WTC11 (cell line): ENCODE data around the gene KCND2. TPM values are rescaled to one million over a fixed set of nuclear protein-coding genes. Genes with fewer than 3 reads are reported as not detected.

Experiments used
- ATAC-seq: fragments of 200-7000 bp; cut with Tn5 transposase; 2 replicates; pipeline ENCODE4 v1.10.0; 2021; ENCODE audit warnings: mild to moderate bottlenecking, moderate library complexity
- CTCF ChIA-PET: fragments of 300-600 bp; sonication (Branson Sonifier 250); formaldehyde crosslinking; loops from one replicate; lab custom pipeline; 2021; ENCODE audit warnings: antibody characterized with exemption; lab: Charles Lee
- POLR2A ChIA-PET: fragments of 350-600 bp; sonication (Branson Sonifier 250); formaldehyde crosslinking; loops from one replicate; lab custom pipeline; 2021; ENCODE audit warnings: antibody characterized with exemption; lab: Charles Lee
- DNase-seq: peaks from one replicate; pipeline ENCODE4 v3.0.0; 2021; ENCODE audit warnings: low spot score
- H3K27ac Mint-ChIP-seq: 2 replicates; pipeline ENCODE4 v1.8.0; 2021; ENCODE audit warnings: mixed read lengths
- H3K27me3 Mint-ChIP-seq: 2 replicates; pipeline ENCODE4 v1.8.0; 2021; ENCODE audit warnings: low read depth, mild to moderate bottlenecking, moderate library complexity, mixed read lengths
- H3K36me3 Mint-ChIP-seq: 2 replicates; pipeline ENCODE4 v1.8.0; 2021; ENCODE audit warnings: mixed read lengths
- H3K4me1 Mint-ChIP-seq: 2 replicates; pipeline ENCODE4 v1.8.0; 2022; ENCODE audit warnings: mixed read lengths
- H3K4me3 Mint-ChIP-seq: 2 replicates; pipeline ENCODE4 v1.8.0; 2021; ENCODE audit warnings: mild to moderate bottlenecking, moderate library complexity, mixed read lengths
- H3K9me3 Mint-ChIP-seq: 2 replicates; pipeline ENCODE4 v1.8.0; 2021; ENCODE audit warnings: mixed read lengths
- AR ChIP-seq: fragments of 250-450 bp; sonication (Bioruptor Pico); IDR thresholded peaks from 2 replicates; pipeline ENCODE4 v1.9.0; 2021; ENCODE audit warnings: mild to moderate bottlenecking
- ATF1 ChIP-seq: sonication (generic); formaldehyde crosslinking; IDR thresholded peaks from 2 replicates; pipeline ENCODE4 v1.8.1; 2023; ENCODE audit warnings: mild to moderate bottlenecking, moderate library complexity, missing genetic modification reagents
- CREM ChIP-seq: sonication (generic); formaldehyde crosslinking; IDR thresholded peaks from 2 replicates; pipeline ENCODE4 v1.8.1; 2022; ENCODE audit warnings: mild to moderate bottlenecking, missing genetic modification reagents, moderate library complexity
- ESRRA ChIP-seq: sonication (generic); formaldehyde crosslinking; IDR thresholded peaks from 2 replicates; pipeline ENCODE4 v1.8.1; 2022; ENCODE audit warnings: mild to moderate bottlenecking, missing genetic modification reagents, borderline replicate concordance
- FOXJ3 ChIP-seq: sonication (generic); formaldehyde crosslinking; IDR thresholded peaks from 2 replicates; pipeline ENCODE4 v1.9.0; 2021; ENCODE audit warnings: missing genetic modification reagents, mild to moderate bottlenecking, borderline replicate concordance
- FOXK1 ChIP-seq: sonication (generic); formaldehyde crosslinking; IDR thresholded peaks from 2 replicates; pipeline ENCODE4 v1.8.0; 2022; ENCODE audit warnings: mild to moderate bottlenecking, moderate library complexity, missing genetic modification reagents
- IRF2 ChIP-seq: sonication (generic); formaldehyde crosslinking; IDR thresholded peaks from 2 replicates; pipeline ENCODE4 v1.8.0; 2022; ENCODE audit warnings: low read depth, missing genetic modification reagents, borderline replicate concordance
- NFATC4 ChIP-seq: fragments of 250-450 bp; sonication (Bioruptor Pico); IDR thresholded peaks from 2 replicates; pipeline ENCODE4 v1.9.0; 2021; ENCODE audit warnings: mild to moderate bottlenecking
- NFYB ChIP-seq: sonication (generic); formaldehyde crosslinking; conservative IDR thresholded peaks from 2 replicates; pipeline ENCODE4 v1.8.0; 2022; ENCODE audit warnings: low read depth, missing genetic modification reagents
- OVOL2 ChIP-seq: fragments of 250-450 bp; sonication (Bioruptor Pico); IDR thresholded peaks from 2 replicates; pipeline ENCODE4 v1.9.0; 2021; ENCODE audit warnings: mild to moderate bottlenecking, borderline replicate concordance
- PRDM15 ChIP-seq: sonication (generic); formaldehyde crosslinking; IDR thresholded peaks from 2 replicates; pipeline ENCODE4 v1.8.0; 2022; ENCODE audit warnings: missing genetic modification reagents
- PRRX2 ChIP-seq: fragments of 250-450 bp; sonication (Bioruptor Pico); IDR thresholded peaks from 2 replicates; pipeline ENCODE4 v1.8.0; 2021; ENCODE audit warnings: mild to moderate bottlenecking
- RORB ChIP-seq: fragments of 250-450 bp; sonication (Bioruptor Pico); IDR thresholded peaks from 2 replicates; pipeline ENCODE4 v1.9.0; 2021; ENCODE audit warnings: mild to moderate bottlenecking
- SMAD4 ChIP-seq: sonication (generic); formaldehyde crosslinking; IDR thresholded peaks from 2 replicates; pipeline ENCODE4 v1.8.0; 2022; ENCODE audit warnings: mild to moderate bottlenecking, missing genetic modification reagents
- TCF7 ChIP-seq: sonication (generic); formaldehyde crosslinking; IDR thresholded peaks from 2 replicates; pipeline ENCODE4 v1.8.0; 2022; ENCODE audit warnings: mild to moderate bottlenecking, low read depth, missing genetic modification reagents, moderate library complexity
- USF1 ChIP-seq: sonication (generic); formaldehyde crosslinking; IDR thresholded peaks from 2 replicates; pipeline ENCODE4 v1.8.0; 2022; ENCODE audit warnings: mild to moderate bottlenecking, missing genetic modification reagents
- ZBTB43 ChIP-seq: sonication (generic); formaldehyde crosslinking; IDR thresholded peaks from 2 replicates; pipeline ENCODE4 v1.8.1; 2023; ENCODE audit warnings: mild to moderate bottlenecking, missing genetic modification reagents
- ZNF138 ChIP-seq: sonication (generic); formaldehyde crosslinking; conservative IDR thresholded peaks from 2 replicates; pipeline ENCODE4 v1.8.1; 2022; ENCODE audit warnings: mild to moderate bottlenecking, moderate library complexity, missing genetic modification reagents
- ZNF281 ChIP-seq: sonication (generic); formaldehyde crosslinking; IDR thresholded peaks from 2 replicates; pipeline ENCODE4 v1.8.0; 2023; ENCODE audit warnings: mild to moderate bottlenecking, missing genetic modification reagents
- ZNF317 ChIP-seq: sonication (generic); formaldehyde crosslinking; IDR thresholded peaks from 2 replicates; pipeline ENCODE4 v1.8.1; 2023; ENCODE audit warnings: low read depth, mild to moderate bottlenecking, moderate library complexity, missing genetic modification reagents, borderline replicate concordance
- ZNF671 ChIP-seq: fragments of 250-450 bp; sonication (Bioruptor Pico); IDR thresholded peaks from 2 replicates; pipeline ENCODE4 v1.8.0; 2021; ENCODE audit warnings: mild to moderate bottlenecking
- total RNA-seq: library from RNA; stranded (reverse); gene quantifications from 3 replicates; pipeline ENCODE4 v1.2.3, GENCODE V29; 2021

The KCND2 gene
- total RNA-seq, 1 experiment from 2014 or later: 4.6 TPM

GRCh38 chr7:120684463-120684862 is 411.5 kb downstream of the KCND2 start:
- ATAC-seq (peak; percentile 80), DNase-seq (peak; percentile 32)
- Mint-ChIP-seq H3K27ac (no peak overlapping the region), H3K4me1 (peaks cover 9% of the 10 kb centered on the region), H3K9me3 (no peaks in the 10 kb centered on the region), H3K4me3 (no peak overlapping the region), H3K27me3 (no peaks in the 10 kb centered on the region), H3K36me3 (no peaks in the 10 kb centered on the region)
- ChIA-PET POLR2A (no interaction called here), CTCF (interaction anchor here (0.6 kb wide), 1 partner anchor 374 kb away, joined by 3 read pairs; no protein-coding TSS in a partner anchor)
- TF ChIP-seq AR (CRISPR knock-in tag) (no peak), ESRRA (CRISPR knock-in tag) (no peak), PRDM15 (CRISPR knock-in tag) (no peak), PRRX2 (no peak), IRF2 (no peak), ZBTB43 (no peak), CREM (CRISPR knock-in tag) (no peak), ZNF671 (CRISPR knock-in tag) (no peak), ZNF317 (CRISPR knock-in tag) (no peak), NFATC4 (CRISPR knock-in tag) (no peak), USF1 (CRISPR knock-in tag) (no peak), ZNF138 (CRISPR knock-in tag) (no peak), FOXK1 (CRISPR knock-in tag) (no peak), OVOL2 (CRISPR knock-in tag) (no peak), FOXJ3 (CRISPR knock-in tag) (no peak), NFYB (no peak)

- H3K4me3 Mint-ChIP-seq: no peak overlapping the region
- H3K27me3 Mint-ChIP-seq: no peaks in the 10 kb centered on the region
- CTCF ChIA-PET: no interaction called here
- POLR2A ChIA-PET: no interaction called here
- peaks cover 3% of the 10 kb centered on the region for H3K36me3 Mint-ChIP-seq
- peak overlapping the region; percentile 11; the same call in 1 of the 2 replicates for H3K27ac Mint-ChIP-seq
- TF ChIP-seq TCF7 (CRISPR knock-in tag): no peak
- TF ChIP-seq ATF1 (CRISPR knock-in tag): no peak
- no peak for TF ChIP-seq ZNF281 (CRISPR knock-in tag)
- no peak for TF ChIP-seq SMAD4
- no peak for TF ChIP-seq RORB (CRISPR knock-in tag)
- ATAC-seq (peak; percentile 75), DNase-seq (no peak)
- peaks cover 7% of the 10 kb centered on the region for H3K4me1 Mint-ChIP-seq
- peaks cover 11% of the 10 kb centered on the region for H3K9me3 Mint-ChIP-seq
Measured at GRCh38 chr7:120691915-120692314, 418.9 kb downstream of the KCND2 start.
